Peyer's patch (tissue), 4 donors: ENCODE results near the gene TNNT3. TPM values are rescaled to one million over a fixed set of nuclear protein-coding genes. Genes with fewer than 3 reads are reported as not detected.

Experiments used
- DNase-seq, 3 donors: peaks; one replicate each; pipeline ENCODE4 v3.0.0-alpha.2; 2017 to 2019
- H3K27ac ChIP-seq, 4 donors: fragments of 200-600 bp; sonication (generic); one replicate each; pipeline ENCODE4 v1.5.1; 2016 to 2019
- H3K27me3 ChIP-seq, 2 donors: fragments of 200-600 bp; sonication (generic); one replicate each; pipeline ENCODE4 v1.5.1; 2019
- H3K36me3 ChIP-seq, 3 donors: fragments of 200-600 bp; sonication (generic); one replicate each; pipeline ENCODE4 v1.5.1; 2016 to 2019
- H3K4me1 ChIP-seq, 4 donors: fragments of 200-600 bp; sonication (generic); one replicate each; pipeline ENCODE4 v1.5.1; 2016 to 2019
- H3K4me3 ChIP-seq, 4 donors: fragments of 200-600 bp; sonication (generic); 1 replicate in 3 of 4; 2 replicates in 1 of 4; pipeline ENCODE4 v1.5.1; 2016 to 2019; ENCODE audit warnings: mild to moderate bottlenecking in 1 of 4
- H3K9me3 ChIP-seq, 4 donors: fragments of 200-600 bp; sonication (generic); one replicate each; pipeline ENCODE4 v1.5.1; 2016 to 2019; ENCODE audit warnings: mild to moderate bottlenecking in 1 of 4
- POLR2A ChIP-seq, 2 donors: fragments of 450-650 bp; IDR thresholded peaks; one replicate each; pipeline ENCODE4 v1.5.1; 2017; ENCODE audit warnings: antibody characterized with exemption in 2 of 2, mild to moderate bottlenecking in 2 of 2, moderate library complexity in 2 of 2
- total RNA-seq, 4 donors: library from RNA; depleted of rRNA; stranded (reverse); fragments of >200 nt; gene quantifications; one replicate each; pipeline ENCODE4 v1.1.0, GENCODE V29; 2016
- TF ChIP-seq, protein P1 (sequence below), 6 experiments: fragments of 450-650 bp in 4 of 6; fragments of 200-600 bp in 2 of 6; sonication (generic) in 1 of 6; IDR thresholded peaks; one replicate each; pipeline ENCODE4 v1.5.1; 2017 to 2019; ENCODE audit warnings: antibody characterized with exemption in 6 of 6, mild to moderate bottlenecking in 3 of 6, moderate library complexity in 1 of 6

TNNT3 gene
- total RNA-seq, 4 donors from 2014 or later = 14.0 TPM; not detected in 3

DNA sequence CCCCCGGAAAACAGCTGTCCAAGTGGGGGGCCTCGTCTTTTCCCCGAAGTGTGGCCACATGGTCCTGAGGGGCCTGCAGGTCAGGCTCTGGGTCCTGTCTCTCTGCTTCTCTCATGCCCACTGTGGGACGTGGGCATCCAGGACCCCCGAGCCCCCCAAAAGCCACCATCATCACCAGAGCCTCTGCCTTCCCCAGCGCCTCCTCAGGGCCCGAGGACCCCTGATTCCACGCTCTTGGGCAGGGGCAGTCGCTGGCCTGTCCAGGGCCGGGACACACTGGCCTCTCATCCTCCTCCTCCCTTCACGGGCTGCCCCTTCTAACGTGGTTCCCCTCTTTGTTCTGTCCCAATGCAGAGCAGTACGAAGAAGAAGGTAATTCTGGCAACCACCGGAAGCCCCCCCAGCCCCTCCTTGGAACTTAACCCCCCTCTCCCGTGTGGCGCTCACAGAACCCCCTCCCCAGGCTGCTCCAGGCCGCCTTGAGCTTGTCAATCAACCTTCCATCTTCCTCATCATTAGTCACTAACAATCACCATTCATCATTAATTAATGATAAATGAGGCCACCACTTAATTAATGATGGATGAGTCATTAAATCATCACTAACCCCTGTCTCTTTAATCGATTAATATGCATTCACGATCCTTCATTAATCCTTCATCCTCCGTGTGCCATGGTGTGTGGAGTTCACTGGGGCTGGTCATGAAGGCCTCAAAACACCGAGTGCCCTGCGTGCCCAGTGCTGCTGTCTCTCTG lies 3.9 kb downstream of the TNNT3 start:
- DNase-seq = no peak
- H3K27ac ChIP-seq = no peak overlapping the region
- no peaks in the 10 kb centered on the region for H3K36me3 ChIP-seq
- no peak overlapping the region for H3K4me3 ChIP-seq
- TF ChIP-seq, protein P1, sequence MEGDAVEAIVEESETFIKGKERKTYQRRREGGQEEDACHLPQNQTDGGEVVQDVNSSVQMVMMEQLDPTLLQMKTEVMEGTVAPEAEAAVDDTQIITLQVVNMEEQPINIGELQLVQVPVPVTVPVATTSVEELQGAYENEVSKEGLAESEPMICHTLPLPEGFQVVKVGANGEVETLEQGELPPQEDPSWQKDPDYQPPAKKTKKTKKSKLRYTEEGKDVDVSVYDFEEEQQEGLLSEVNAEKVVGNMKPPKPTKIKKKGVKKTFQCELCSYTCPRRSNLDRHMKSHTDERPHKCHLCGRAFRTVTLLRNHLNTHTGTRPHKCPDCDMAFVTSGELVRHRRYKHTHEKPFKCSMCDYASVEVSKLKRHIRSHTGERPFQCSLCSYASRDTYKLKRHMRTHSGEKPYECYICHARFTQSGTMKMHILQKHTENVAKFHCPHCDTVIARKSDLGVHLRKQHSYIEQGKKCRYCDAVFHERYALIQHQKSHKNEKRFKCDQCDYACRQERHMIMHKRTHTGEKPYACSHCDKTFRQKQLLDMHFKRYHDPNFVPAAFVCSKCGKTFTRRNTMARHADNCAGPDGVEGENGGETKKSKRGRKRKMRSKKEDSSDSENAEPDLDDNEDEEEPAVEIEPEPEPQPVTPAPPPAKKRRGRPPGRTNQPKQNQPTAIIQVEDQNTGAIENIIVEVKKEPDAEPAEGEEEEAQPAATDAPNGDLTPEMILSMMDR (IDR thresholded peaks at IDR 0.05) = no peak
- no peak for TF ChIP-seq POLR2A (IDR thresholded peaks at IDR 0.05)
- peaks cover 0 to 5% (median 0%) of the 10 kb centered on the region in 4 donors for H3K4me1 ChIP-seq
- H3K9me3 ChIP-seq = no peaks in the 10 kb centered on the region
- no peaks in the 10 kb centered on the region for H3K27me3 ChIP-seq

DNA sequence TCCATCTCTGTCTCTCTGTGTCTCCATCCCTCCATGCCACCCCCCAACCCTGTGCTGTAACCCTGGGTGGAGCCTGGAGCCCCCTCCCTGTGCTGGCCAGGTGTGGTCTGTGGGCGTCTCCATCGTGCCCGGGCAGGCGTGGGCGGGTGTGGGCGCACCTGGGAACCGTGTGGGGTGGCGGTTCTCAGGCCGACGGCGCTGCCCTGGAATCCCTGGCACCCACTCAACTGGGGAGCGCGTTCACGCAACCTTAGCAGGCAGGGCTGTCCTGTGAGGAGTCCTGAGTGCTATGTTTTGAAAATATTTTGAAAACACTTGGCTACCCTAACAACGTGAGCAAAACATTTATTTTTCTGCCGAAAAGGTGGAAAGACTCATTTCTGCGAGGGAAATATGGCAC lies 4.7 kb downstream of the TNNT3 start:
- no peak for TF ChIP-seq POLR2A (IDR thresholded peaks at IDR 0.05)
- TF ChIP-seq, protein P1 (IDR thresholded peaks at IDR 0.05) = no peak
- H3K36me3 ChIP-seq = no peaks in the 10 kb centered on the region
- no peak overlapping the region for H3K4me3 ChIP-seq
- H3K27me3 ChIP-seq = no peaks in the 10 kb centered on the region
- DNase-seq = no peak
- peaks cover 0 to 5% (median 0%) of the 10 kb centered on the region in 4 donors for H3K4me1 ChIP-seq
- H3K9me3 ChIP-seq = no peaks in the 10 kb centered on the region
- no peak overlapping the region for H3K27ac ChIP-seq

DNA sequence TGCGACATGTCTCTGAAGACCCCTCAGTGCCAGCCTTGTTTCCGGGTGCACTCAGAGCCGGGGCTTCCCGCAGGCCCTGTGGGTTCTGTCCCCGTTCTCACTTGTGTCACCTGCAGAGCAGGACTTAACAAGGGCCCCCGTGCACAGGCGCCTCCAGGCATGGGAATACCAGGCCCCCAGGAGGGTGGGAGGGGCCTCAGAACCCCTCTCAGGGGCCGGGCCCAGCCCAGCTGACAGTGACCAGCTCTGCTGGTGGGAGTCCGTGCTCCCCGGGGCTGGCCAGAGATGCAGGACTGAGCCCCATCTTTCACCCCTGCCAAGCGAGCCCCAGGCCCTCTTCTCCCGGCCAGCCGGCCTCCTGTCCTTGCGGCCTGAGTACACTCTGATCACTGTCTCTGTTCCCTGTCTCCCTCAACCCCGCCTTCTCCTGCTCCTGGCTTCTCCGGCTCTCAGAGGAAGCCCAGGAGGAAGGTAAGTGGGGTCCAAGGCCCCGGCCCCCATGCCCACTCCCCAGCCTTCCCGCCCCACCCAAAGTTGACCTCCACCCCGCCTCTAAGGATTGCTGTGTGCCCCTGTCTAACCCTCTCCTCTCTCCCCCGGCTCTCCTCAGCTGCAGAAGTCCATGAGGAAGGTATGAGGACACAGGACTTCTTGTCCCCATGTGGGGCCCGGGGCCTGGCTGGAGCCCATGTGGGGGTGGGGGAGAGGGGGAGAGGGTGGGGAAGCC lies 5.3 kb downstream of the TNNT3 start:
- peaks cover 0 to 5% (median 0%) of the 10 kb centered on the region in 4 donors for H3K4me1 ChIP-seq
- no peak overlapping the region for H3K27ac ChIP-seq
- H3K9me3 ChIP-seq = no peaks in the 10 kb centered on the region
- H3K27me3 ChIP-seq = no peaks in the 10 kb centered on the region
- no peak for TF ChIP-seq POLR2A (IDR thresholded peaks at IDR 0.05)
- TF ChIP-seq, protein P1 (IDR thresholded peaks at IDR 0.05) = no peak
- DNase-seq = peak in 1 of 3 donors; percentile 41
- no peak overlapping the region for H3K4me3 ChIP-seq
- H3K36me3 ChIP-seq = no peaks in the 10 kb centered on the region

DNA sequence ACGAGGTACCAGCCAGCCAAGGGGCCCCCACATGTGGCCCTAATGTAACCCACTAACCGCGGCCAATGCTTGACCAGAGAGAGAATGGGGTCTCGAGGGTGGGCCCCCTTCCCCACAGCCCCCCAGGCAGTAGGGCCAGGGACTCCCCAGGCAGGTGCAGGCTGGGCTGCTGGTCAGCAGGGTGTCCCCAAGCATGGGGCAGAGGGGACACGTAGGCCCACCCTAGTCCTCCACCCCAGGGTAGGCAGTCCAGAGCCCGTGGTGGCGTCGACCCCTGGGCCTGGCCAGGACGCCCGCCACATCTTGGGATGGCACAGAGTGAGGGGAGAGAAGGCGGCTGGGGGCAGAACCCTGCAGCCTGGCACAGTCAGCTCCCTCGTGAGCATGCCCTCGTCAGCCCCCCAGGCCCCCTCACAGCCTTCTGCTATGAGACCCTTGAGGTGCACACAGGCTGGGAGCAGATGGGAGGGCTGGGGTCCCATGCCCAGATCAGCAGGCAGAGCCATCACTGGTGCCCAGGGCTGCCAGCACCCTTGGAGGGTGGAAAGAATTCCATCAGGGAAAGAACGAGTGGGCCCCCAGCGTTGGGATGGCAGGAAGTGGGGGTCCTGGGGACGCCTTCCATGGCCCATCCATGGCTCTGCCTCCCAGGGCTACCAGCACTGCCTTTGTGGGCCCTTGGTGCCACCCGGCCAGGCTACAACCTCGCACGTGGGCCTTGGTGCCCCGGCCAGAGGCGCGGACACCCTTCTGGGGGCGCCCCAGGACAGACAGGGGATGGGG lies 6.1 kb downstream of the TNNT3 start:
- Histone ChIP-seq H3K4me3 (no peak overlapping the region), H3K36me3 (no peaks in the 10 kb centered on the region), H3K4me1 (peaks cover 0 to 5% (median 0%) of the 10 kb centered on the region in 4 donors), H3K27me3 (no peaks in the 10 kb centered on the region), H3K9me3 (no peaks in the 10 kb centered on the region), H3K27ac (no peak overlapping the region)
- TF ChIP-seq, protein P1 (IDR thresholded peaks at IDR 0.05) = no peak
- TF ChIP-seq POLR2A (IDR thresholded peaks at IDR 0.05) = no peak
- DNase-seq = peak in 1 of 3 donors; percentile 40

DNA sequence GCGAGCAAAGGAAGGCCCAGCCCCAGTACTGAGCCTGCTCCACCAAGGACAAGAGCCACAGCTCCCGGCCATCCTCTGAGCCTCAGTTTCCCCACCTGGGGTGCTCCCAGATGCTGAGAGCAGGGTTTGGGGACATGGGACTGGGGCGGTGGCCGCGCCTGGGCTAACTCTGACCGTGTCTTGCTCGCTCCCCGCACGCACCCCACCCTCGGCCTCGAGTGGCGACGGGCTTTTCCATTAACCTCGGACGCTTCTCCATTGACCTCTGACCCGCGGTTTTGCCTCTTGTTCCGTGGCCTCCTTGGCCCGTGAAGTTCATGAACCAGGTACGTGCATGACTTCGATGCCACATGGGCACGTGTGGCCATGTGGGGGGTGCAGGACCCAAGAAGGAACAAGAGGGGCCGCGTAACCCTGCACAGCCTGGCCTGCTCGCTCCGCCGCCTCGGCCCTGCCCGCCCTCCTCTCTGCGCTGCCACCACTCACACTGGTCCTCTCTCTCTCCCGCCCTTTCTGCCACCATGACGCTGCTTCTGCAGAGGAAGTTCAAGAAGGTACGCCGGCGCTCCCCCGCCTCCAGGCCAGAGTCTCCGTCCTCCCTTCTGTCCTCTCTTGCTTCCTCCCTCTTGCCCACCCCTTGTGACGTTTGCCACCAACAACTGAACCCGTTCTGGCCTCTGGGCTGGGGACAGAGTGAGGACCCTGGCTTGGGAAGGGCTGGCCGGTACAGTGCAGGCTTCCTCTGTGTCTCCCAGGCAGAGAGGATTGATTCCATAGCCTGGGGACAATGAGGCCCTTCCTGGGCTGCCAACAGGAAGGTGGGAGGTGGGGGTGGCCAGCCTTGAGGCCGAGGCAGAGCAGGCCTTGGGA lies 6.9 kb downstream of the TNNT3 start:
- H3K4me1 ChIP-seq = no peaks in the 10 kb centered on the region
- no peaks in the 10 kb centered on the region for H3K27me3 ChIP-seq
- H3K27ac ChIP-seq = no peak overlapping the region
- H3K4me3 ChIP-seq = no peak overlapping the region
- H3K36me3 ChIP-seq = no peaks in the 10 kb centered on the region
- TF ChIP-seq, protein P1 (IDR thresholded peaks at IDR 0.05) = no peak
- no peak for TF ChIP-seq POLR2A (IDR thresholded peaks at IDR 0.05)
- H3K9me3 ChIP-seq = no peaks in the 10 kb centered on the region
- DNase-seq = peak in 1 of 3 donors; percentile 40
